Stimulated activated naive B cell treated with anti-CD40 and anti-IgM and Interleukin-4, amounts not matched to agents 10 μg/mL and 1 μg/mL and 100 μg/mL, for 72 hours (primary cell): ENCODE results near the gene CHN1.

ENCODE experiments used
- ATAC-seq, 2 donors: fragments of 150-1000 bp; cut with Tn5 transposase; replicated peaks; 2 replicates each; pipeline ENCODE4 v1.10.0; 2021; ENCODE audit warnings: moderate library complexity in 1 of 2
- DNase-seq: peaks from one replicate; pipeline ENCODE4 v3.0.0; 2021
- H3K27ac Mint-ChIP-seq: one replicate; pipeline ENCODE4 v1.8.0; 2022; ENCODE audit warnings: mild to moderate bottlenecking, mixed read lengths
- H3K27me3 Mint-ChIP-seq, 2 donors: one replicate each; pipeline ENCODE4 v1.8.0; 2022; ENCODE audit warnings: mixed read lengths in 2 of 2
- H3K36me3 Mint-ChIP-seq, 2 donors: one replicate each; pipeline ENCODE4 v1.8.0; 2022; ENCODE audit warnings: mixed read lengths in 2 of 2, mild to moderate bottlenecking in 1 of 2
- H3K4me1 Mint-ChIP-seq, 2 donors: one replicate each; pipeline ENCODE4 v1.8.0; 2022; ENCODE audit warnings: mixed read lengths in 2 of 2, mild to moderate bottlenecking in 1 of 2
- H3K4me3 Mint-ChIP-seq, 2 donors: one replicate each; pipeline ENCODE4 v1.8.0; 2022; ENCODE audit warnings: mild to moderate bottlenecking in 2 of 2, mixed read lengths in 2 of 2, moderate library complexity in 1 of 2
- H3K9me3 Mint-ChIP-seq, 2 donors: one replicate each; pipeline ENCODE4 v1.8.0; 2022; ENCODE audit warnings: mixed read lengths in 2 of 2, mild to moderate bottlenecking in 1 of 2

CHN1 gene

DNA sequence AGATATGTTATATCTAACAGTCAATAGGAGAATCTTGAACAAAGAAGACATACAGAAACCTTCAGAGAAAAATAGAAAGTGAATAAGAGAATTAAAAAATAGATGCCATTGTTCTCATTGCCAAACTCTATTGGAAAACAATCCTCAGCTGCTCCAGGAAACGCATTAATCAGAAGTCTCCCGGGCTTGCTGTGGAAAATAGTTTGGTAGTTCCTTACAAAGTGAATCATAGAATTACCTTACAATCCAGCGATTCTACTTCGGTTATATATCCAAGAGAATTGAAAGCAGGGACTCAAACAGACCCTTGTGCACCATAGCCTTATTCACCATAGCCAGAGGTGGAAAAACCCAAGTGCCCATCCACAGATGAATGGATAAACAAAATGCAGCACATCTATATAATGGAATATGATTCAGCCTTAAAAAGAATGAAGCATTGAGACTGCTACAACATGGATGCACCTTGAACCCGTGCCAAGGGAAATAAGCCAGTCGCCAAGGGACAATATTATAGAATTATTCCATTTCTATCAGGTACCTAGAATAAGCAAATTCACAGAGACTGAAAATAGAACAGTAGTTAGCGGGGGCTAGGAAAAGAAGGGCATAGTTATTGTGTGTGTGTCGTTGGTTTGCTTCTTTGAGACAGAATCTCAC, 219.0 kb downstream of the CHN1 start:
- Mint-ChIP-seq H3K36me3 (no peaks in the 10 kb centered on the region), H3K4me1 (peaks cover 0 to 1% of the 10 kb centered on the region in 2 donors), H3K27ac (no peak overlapping the region), H3K27me3 (peaks cover 0 to 9% of the 10 kb centered on the region in 2 donors), H3K9me3 (no peaks in the 10 kb centered on the region), H3K4me3 (no peak overlapping the region)
- no peak for DNase-seq
- no peak for ATAC-seq

DNA sequence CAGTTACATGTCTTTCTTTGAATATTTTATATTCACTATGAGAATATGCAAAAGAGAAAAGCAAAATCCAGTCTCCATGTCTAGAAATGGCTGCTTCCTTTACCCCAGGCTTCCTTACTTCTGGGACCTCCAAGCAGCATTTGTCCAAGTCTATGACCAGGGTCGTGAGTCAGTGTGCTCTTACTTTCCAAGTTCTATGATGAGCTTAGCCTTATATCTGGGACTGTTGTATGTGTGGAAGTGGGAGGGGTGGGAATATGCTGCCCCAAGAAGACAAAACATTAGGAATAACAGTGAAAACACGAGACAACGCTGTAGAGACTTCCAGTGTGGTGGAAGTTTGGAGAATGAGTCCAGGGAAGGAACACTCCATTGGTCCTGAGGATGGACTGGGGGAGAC, 219.7 kb downstream of the CHN1 start:
- H3K9me3 Mint-ChIP-seq: no peaks in the 10 kb centered on the region
- peaks cover 0 to 10% of the 10 kb centered on the region in 2 donors for H3K27me3 Mint-ChIP-seq
- peaks cover 0 to 1% of the 10 kb centered on the region in 2 donors for H3K4me1 Mint-ChIP-seq
- H3K4me3 Mint-ChIP-seq: no peak overlapping the region
- ATAC-seq: no peak
- DNase-seq: no peak
- no peak overlapping the region for H3K27ac Mint-ChIP-seq
- H3K36me3 Mint-ChIP-seq: no peaks in the 10 kb centered on the region

DNA sequence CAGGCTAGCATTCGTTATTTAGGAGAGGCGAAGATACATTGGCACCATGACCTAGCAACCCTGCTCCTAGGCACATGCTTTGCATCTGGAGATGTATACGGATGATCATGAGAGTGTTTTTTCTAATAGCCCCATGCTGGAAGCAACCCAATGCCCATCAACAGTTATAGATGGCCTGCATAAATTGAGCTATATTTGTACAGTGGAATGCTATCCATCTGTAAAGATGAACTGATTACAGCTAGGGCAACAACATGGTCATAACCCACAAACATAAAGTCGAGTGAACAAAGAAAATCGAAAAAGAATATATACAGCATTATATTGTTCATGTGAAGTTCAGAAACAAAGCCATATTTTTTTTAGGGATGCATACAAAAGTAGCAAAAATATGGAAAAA, 220.3 kb downstream of the CHN1 start:
- no peak overlapping the region for H3K27ac Mint-ChIP-seq
- no peak for ATAC-seq
- no peak for DNase-seq
- H3K36me3 Mint-ChIP-seq: no peaks in the 10 kb centered on the region
- peaks cover 0 to 1% of the 10 kb centered on the region in 2 donors for H3K4me1 Mint-ChIP-seq
- H3K4me3 Mint-ChIP-seq: no peak overlapping the region
- H3K27me3 Mint-ChIP-seq: peaks cover 0 to 10% of the 10 kb centered on the region in 2 donors
- H3K9me3 Mint-ChIP-seq: no peaks in the 10 kb centered on the region

DNA sequence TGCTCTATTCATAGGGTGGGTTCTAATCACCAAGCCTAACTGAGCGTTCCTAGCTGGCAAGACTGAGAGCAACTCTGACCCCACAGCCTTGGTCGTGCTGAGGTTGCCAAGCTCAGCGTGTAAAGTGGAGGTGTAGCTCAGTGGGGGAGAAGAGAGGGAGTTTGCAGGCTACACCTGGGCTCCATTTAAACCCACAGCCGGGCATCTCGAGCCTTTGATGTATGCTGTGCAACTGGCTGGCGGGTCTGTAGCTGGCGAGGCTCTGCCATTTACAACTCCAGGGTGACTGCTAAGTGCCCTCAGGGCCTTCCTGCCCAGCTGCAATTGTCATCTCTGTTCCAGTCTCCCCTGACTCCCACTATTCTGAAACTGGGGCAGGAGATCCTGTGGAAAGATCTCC, 220.9 kb downstream of the CHN1 start:
- peaks cover 0 to 1% of the 10 kb centered on the region in 2 donors for H3K4me1 Mint-ChIP-seq
- no peaks in the 10 kb centered on the region for H3K36me3 Mint-ChIP-seq
- no peak overlapping the region for H3K27ac Mint-ChIP-seq
- H3K27me3 Mint-ChIP-seq: peaks cover under 1 to 11% of the 10 kb centered on the region in 2 donors
- ATAC-seq (no peak), DNase-seq (no peak)
- H3K9me3 Mint-ChIP-seq: no peaks in the 10 kb centered on the region
- H3K4me3 Mint-ChIP-seq: no peak overlapping the region

DNA sequence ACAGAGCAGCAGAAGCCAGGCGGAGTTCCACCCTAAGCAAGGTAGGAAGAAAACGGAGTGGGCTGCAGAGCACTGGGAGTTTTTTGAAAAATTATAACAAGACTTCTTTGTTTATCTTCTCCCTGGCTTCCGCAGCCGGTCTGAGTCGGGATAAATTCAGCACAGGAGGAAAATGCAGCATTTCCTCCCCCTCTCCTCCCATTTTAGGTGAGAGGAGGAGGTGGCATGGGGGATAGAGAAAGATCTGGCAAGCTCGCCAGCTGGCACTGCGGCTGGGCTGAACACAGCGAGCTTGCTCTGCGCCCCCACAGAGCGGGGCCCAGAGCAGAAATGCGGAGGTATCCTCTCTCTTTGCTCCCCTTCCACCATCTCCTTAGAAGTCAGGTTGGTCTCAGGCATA, 223.2 kb downstream of the CHN1 start:
- no peaks in the 10 kb centered on the region for H3K36me3 Mint-ChIP-seq
- no peak for DNase-seq
- no peaks in the 10 kb centered on the region for H3K9me3 Mint-ChIP-seq
- no peak overlapping the region for H3K27ac Mint-ChIP-seq
- H3K4me1 Mint-ChIP-seq: peaks cover 3 to 13% of the 10 kb centered on the region in 2 donors
- no peak for ATAC-seq
- H3K4me3 Mint-ChIP-seq: no peak overlapping the region
- H3K27me3 Mint-ChIP-seq: peaks cover 19 to 23% of the 10 kb centered on the region in 2 donors

DNA sequence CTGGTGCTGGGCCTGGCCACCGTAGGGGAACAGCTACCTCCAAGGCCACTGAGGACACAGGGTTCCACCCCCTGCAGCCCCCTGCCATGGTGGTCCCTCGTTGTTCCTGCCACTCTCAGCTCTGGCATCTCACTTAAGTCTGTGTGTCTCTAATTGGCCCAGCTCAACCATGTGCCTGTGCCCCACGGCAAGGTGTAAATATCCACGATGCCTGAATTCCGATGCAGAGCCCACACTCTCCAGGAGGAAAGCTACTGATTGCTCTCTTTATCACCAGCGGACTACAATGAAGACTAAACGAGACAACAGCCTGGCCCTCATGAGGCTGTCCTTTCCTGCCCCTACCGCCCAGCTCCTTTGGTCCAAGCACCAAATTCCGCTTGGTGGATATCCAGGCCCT, 223.9 kb downstream of the CHN1 start:
- DNase-seq: no peak

DNA sequence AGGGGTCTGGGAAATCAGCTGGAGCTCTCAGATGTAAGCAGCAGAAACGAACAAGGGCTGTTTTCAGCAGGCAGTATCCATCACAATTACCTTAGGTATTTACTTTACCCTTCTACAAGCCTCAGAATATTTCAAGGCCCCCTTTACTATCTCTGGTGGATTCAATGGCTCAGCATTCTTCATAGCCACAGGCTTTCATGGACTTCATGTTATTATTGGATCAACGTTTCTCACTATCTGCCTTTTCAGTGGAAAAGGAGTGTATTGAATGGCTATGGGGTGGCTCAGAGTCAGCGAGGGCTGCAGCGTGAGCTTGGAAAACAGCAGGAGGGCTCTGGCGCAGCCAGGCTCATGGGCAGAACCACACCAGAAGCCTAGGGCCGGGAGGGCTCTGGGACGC, 224.3 kb downstream of the CHN1 start:
- H3K9me3 Mint-ChIP-seq: no peaks in the 10 kb centered on the region
- H3K36me3 Mint-ChIP-seq: no peaks in the 10 kb centered on the region
- peaks cover 23 to 26% of the 10 kb centered on the region in 2 donors for H3K27me3 Mint-ChIP-seq
- no peak for ATAC-seq
- H3K4me3 Mint-ChIP-seq: no peak overlapping the region
- H3K4me1 Mint-ChIP-seq: peaks cover 7 to 16% of the 10 kb centered on the region in 2 donors
- no peak overlapping the region for H3K27ac Mint-ChIP-seq
- no peak for DNase-seq

More for the DNA sequence above, 223.9 kb downstream of the CHN1 start:
- no peak for ATAC-seq
- Mint-ChIP-seq H3K27ac (no peak overlapping the region), H3K36me3 (no peaks in the 10 kb centered on the region), H3K4me1 (peaks cover 3 to 13% of the 10 kb centered on the region in 2 donors), H3K4me3 (no peak overlapping the region), H3K9me3 (no peaks in the 10 kb centered on the region), H3K27me3 (peaks cover 22 to 23% of the 10 kb centered on the region in 2 donors)

DNA sequence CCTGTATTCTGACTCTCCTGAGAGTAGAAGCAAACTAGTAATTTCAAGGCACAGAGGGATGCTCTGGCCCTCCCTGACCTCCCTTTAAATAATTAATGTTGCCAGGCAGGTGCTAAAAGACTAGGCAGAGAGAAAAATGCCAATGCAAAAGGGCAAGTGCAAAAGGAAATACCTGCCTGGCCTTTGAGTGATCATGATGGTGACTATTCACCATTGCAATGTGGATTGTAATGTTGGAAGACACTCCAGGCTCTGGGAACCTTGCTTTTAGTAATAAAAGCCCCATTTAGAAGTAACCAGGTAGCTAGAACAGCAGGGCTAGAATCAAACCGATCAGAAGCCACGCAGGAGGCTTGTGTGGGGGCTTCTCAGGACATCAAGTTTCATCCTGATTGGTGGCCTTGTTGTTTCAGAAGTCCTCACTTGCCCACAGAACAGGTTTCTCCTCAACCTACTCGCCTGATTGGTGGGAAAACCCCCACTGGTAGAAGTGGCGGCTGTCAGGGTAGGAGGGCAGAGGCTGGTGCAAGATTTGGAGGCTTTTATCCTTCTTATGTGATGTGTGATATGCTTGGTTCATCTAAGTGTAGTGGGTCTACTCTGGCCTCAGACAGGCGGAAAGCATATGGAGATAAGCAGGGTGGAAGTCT, 224.9 kb downstream of the CHN1 start:
- ATAC-seq (no peak), DNase-seq (no peak)
- H3K27me3 Mint-ChIP-seq: peaks cover 23 to 26% of the 10 kb centered on the region in 2 donors
- no peaks in the 10 kb centered on the region for H3K9me3 Mint-ChIP-seq
- H3K27ac Mint-ChIP-seq: no peak overlapping the region
- no peaks in the 10 kb centered on the region for H3K36me3 Mint-ChIP-seq
- no peak overlapping the region for H3K4me3 Mint-ChIP-seq
- peaks cover 8 to 16% of the 10 kb centered on the region in 2 donors for H3K4me1 Mint-ChIP-seq

DNA sequence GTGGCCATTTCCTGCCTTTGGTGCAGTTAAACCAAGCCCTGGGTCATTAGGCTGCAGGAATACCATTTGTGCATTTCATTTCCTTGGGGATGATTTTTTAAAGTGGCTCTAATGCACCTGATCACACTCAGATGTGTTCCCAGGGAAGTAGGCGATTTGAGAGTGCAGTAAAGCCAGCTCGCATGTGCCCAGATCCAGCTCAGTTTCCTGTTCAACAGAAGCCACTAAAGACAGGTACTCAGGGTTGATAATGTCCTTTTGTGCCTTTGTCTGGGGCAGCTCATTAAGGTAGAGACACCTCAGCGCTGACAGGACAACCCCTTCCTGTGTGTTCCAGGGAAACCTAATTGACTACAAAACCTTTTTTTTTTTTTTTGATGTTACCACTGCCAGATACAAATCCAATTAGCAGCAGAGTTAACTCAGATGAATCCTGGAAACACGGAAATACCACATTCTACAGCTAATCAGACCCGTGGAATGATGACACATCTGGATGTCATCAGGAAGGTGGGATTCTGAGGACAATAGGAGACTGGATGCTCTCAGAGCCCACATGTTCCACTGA, 225.7 kb downstream of the CHN1 start:
- Mint-ChIP-seq H3K36me3 (no peaks in the 10 kb centered on the region), H3K27me3 (peaks cover 23 to 26% of the 10 kb centered on the region in 2 donors), H3K27ac (no peak overlapping the region), H3K9me3 (no peaks in the 10 kb centered on the region), H3K4me3 (no peak overlapping the region), H3K4me1 (peaks cover 8 to 16% of the 10 kb centered on the region in 2 donors)
- no peak for DNase-seq
- no peak for ATAC-seq

DNA sequence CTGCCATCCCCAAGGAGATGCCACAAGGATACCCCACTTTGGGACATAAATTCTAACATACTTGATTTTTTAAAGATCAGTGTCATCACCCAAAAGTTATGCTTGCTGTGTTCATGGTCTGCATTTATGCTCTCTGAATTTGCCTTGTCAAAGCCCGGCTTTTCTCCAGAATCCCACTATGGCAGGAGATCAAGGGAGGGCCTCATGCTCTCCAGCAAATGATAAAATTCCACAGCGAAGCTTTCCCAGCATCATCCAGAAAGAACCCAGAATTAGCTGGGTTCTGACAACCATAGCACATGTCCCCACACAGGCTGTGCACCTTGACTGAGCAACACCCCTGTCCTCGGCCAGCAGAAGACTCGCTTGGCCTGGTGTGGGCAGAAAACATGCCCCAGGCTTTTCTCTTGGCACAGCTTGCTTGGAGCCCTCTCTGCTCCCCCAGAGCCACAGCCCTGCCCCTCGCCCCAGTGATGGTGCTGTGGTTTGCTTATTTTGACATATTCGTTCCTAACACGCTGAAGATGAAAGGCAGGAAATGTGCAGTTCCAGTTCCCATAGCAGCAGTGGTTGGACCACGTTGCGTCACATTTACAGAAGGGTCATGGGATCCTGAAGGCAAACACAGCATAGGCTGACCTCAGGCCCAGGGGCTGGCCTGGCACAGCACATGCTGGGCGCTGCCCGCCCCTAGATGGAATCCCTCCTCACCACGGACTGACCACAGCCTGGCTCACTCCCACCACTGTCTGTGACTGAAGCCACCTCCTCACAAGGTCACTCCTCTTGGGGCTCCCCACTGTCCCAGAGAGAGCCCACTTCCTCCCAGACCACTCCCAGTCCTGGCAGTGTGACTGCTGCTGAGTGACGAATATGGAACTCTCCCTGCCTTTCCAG, 226.8 kb downstream of the CHN1 start:
- H3K27ac Mint-ChIP-seq: peak overlapping the region; percentile 88
- H3K9me3 Mint-ChIP-seq: no peaks in the 10 kb centered on the region
- H3K4me3 Mint-ChIP-seq: no peak overlapping the region
- H3K4me1 Mint-ChIP-seq: peaks cover 8 to 16% of the 10 kb centered on the region in 2 donors
- DNase-seq: peak; percentile 32
- peak; percentile 86 to 88 for ATAC-seq
- H3K36me3 Mint-ChIP-seq: no peaks in the 10 kb centered on the region
- H3K27me3 Mint-ChIP-seq: peaks cover 23 to 26% of the 10 kb centered on the region in 2 donors

DNA sequence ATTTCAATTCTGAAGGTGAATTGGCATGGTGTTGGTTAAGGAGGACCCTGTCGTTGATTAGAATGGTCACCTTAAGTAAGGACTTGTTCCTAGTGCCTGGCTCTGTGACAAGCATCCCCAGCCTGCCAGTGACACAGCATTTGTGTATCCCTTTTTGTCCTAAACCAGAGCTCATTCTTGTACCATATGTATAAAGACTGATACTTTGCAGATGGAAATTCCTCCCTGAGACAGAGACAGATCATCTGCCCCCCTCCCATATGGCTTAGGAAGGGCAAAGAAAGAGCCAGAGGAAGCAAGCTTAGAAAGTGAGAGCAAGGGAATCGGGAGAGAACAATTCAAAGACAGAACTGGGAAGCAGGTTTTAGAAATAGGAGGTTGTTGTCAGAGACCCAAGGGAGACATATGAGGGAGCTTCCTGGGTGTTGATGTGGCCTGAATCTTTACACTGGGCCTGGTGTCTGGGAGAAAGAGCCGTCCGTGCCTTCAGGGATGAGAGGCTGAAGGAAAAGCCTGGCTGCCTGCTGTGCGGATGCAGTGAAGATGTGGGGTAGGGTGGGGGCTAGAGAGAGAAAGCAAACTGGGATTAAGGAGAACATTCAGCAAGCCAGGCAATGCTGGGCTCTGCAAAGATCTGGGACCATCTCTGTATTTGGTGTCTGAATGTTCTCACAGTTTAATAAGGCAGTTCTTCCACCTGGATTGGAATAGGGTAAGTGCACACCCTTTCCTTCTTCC, 227.7 kb downstream of the CHN1 start:
- Mint-ChIP-seq H3K4me1 (peaks cover 8 to 16% of the 10 kb centered on the region in 2 donors), H3K36me3 (no peaks in the 10 kb centered on the region), H3K9me3 (no peaks in the 10 kb centered on the region), H3K4me3 (no peak overlapping the region), H3K27me3 (peaks cover 22 to 26% of the 10 kb centered on the region in 2 donors), H3K27ac (no peak overlapping the region)
- DNase-seq: no peak
- ATAC-seq: no peak

DNA sequence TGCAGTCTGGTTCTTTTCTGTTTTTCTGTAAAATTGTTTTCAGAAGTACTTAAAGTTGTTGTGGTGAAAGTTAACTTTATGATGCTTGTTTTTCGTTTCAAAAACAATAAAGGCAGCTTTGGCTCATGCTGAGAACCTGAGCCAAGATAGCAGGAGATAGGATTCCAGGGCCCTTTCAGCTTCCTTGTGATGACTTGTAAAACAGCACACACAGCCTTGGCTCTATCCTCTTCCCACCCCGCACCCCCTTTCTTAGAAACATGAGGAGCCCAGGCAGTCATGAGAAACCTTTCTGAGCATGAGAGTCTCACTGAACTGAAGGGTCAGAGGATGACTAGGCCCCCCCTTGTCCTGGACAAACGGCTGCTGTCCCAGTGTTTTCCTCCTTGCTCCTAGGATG, 228.5 kb downstream of the CHN1 start:
- peaks cover 19 to 32% of the 10 kb centered on the region in 2 donors for H3K27me3 Mint-ChIP-seq
- no peak overlapping the region for H3K27ac Mint-ChIP-seq
- H3K4me1 Mint-ChIP-seq: peaks cover 8 to 16% of the 10 kb centered on the region in 2 donors
- no peaks in the 10 kb centered on the region for H3K36me3 Mint-ChIP-seq
- no peaks in the 10 kb centered on the region for H3K9me3 Mint-ChIP-seq
- DNase-seq (no peak), ATAC-seq (no peak)
- H3K4me3 Mint-ChIP-seq: no peak overlapping the region

DNA sequence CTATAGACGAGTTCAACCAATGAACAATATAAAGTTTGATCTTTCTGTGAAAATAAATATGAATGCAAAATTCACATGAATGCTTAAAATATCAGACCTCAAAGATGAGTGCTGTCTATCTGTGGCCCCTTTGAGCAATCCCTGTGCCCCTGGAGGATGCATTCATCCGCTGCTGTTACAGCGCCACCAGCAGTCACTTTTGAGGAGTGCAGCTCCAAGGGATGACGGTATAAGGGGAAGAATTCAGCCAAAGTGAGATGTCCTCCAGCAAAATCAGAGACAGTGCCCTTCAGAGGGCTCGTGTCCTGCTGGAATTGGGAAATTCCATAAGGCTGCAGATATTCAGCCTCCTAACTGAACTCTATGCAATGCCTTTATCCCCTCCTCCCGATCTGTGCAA, 229.0 kb downstream of the CHN1 start:
- DNase-seq: no peak
- H3K4me1 Mint-ChIP-seq: peaks cover 8 to 16% of the 10 kb centered on the region in 2 donors
- no peaks in the 10 kb centered on the region for H3K9me3 Mint-ChIP-seq
- peaks cover 14 to 34% of the 10 kb centered on the region in 2 donors for H3K27me3 Mint-ChIP-seq
- ATAC-seq: no peak
- H3K27ac Mint-ChIP-seq: no peak overlapping the region
- H3K4me3 Mint-ChIP-seq: no peak overlapping the region
- no peaks in the 10 kb centered on the region for H3K36me3 Mint-ChIP-seq

DNA sequence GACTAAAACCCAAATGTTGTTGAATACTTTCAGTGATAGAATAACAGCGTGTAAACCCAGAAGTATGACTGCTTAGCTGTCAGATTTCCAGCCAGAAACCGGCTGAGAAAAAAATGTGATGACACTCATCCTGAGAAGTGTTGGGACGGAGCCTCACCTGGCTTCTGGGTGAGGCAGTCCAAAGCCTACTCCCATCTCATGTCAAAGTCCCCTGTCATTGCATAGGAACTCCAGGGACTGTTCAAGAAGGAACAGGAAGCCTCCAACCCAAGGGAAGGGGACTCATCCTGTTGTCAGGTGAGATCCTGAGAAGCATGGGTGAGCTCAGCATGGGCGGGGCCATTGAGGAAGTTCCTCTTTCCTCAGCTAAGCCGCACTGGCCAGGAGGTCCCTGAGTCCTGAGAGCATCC, 229.6 kb downstream of the CHN1 start:
- Mint-ChIP-seq H3K27ac (no peak overlapping the region), H3K4me3 (no peak overlapping the region), H3K27me3 (peaks cover 13 to 37% of the 10 kb centered on the region in 2 donors), H3K36me3 (no peaks in the 10 kb centered on the region), H3K4me1 (peaks cover 8 to 16% of the 10 kb centered on the region in 2 donors), H3K9me3 (no peaks in the 10 kb centered on the region)
- DNase-seq (no peak), ATAC-seq (no peak)
